NCI-H446 (cell line): ENCODE results near the gene BCAR1.
A peak's percentile ranks its signal among the peaks of the same experiment; 100 is the strongest.
"Not testable (repeated sequence)": the region's sequence is repeated elsewhere in the genome, so short reads cannot be mapped to it uniquely, and the experiment has no call there.

Source experiments
- DNase-seq, 2 experiments: peaks; one replicate each; lab custom pipeline; 2025; lab: John Stamatoyannopoulos, UW

The BCAR1 gene

DNA sequence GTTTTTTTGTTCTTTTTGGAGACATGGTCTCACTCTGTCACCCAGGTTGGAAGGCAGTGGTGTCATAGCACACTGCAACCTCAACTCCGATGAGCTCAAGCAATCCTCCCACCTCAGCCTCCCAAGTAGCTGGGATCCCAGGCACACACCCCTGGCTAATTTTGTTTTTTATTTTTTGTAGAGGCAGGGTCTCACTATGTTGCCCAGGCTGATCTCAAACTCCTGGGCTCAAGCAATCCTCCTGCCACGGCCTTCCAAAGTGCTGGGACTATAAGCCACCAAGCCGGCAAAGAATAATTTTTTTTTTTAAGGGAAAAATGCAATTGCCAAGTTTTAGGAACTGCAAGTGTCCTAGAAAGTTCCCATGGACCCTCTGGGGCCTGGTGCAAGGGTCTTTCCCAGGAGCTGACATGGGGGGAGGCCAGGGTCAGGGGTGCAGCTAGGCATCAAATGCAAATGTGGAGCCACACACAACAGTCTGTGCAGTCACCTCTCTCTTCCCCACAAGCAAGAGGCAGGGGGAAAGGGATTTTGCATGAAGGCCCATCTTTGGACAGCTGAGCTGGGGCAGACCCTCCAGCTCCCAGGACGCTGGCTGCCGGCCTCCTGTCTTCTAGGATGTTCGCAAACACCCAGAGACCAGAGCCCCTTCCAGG is 20.1 kb upstream of the BCAR1 start:
- DNase-seq: no peak

DNA sequence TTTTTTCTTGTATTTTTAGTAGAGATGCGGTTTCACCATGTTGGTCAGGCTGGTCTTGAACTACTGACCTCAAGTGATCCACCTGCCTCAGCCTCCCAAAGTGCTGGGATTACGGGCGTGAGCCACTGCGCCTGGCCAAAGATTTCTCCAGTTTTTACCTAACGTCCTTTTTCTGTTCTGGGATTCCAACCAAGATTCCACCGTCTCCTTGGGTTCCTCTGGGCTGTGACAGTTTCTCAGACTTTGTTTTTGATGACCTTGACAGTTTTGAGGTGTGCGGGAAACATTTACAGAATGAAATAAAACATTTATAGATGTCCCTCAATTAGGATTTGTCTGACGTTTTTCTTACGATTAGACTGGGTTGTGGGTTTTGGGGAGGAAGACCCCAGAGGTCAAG is 17.9 kb upstream of the BCAR1 start:
- not testable (repeated sequence) for DNase-seq

GRCh38 chr16:75267631-75268264 is 16.3 kb upstream of the BCAR1 start:
- peak; percentile 55 to 88 for DNase-seq

DNA sequence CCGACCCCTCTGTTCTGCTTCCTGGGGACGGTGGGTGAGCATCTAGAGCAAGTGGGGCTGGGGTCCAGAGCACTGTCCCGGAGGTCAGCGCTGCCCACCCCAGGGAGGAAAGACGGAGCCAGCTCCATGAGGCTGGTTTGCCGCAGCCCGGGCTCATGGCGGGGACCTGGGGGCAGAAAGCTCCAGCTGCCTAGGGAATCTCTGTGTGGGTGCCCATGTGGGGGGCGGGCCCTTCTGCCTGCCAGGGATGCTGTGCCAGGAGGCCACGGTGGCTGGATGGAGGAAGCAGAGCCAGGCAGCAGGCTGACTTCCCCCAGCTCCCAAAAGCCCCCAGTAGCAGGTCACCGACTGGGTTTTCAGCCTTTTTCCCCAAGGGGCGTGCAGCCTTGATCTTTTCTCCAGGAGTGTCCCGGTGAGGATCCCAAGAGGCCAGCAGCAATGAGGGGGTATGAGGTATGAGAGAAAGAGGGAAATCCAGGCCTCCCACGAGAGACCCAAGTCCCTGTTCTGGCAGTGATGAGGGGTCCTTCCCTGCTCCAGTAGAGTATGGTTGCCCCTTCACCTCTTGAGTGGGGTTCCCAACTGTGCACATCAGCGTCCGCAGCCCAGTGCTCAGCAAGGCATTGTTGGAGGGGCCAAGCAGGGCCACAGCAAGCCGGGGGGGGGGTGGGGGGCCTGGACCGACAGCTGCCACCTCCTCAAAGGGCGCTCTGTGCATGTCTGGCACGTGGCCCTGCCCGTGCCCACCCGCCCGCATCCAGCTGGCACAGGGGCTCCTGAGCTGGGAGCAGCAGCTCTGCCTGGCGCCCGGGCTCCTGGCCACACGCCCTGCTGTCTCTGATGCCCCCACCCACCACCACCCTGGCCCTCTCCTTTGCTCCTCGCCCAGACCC is 15.6 kb upstream of the BCAR1 start:
- peak; percentile 24 to 82 for DNase-seq

DNA sequence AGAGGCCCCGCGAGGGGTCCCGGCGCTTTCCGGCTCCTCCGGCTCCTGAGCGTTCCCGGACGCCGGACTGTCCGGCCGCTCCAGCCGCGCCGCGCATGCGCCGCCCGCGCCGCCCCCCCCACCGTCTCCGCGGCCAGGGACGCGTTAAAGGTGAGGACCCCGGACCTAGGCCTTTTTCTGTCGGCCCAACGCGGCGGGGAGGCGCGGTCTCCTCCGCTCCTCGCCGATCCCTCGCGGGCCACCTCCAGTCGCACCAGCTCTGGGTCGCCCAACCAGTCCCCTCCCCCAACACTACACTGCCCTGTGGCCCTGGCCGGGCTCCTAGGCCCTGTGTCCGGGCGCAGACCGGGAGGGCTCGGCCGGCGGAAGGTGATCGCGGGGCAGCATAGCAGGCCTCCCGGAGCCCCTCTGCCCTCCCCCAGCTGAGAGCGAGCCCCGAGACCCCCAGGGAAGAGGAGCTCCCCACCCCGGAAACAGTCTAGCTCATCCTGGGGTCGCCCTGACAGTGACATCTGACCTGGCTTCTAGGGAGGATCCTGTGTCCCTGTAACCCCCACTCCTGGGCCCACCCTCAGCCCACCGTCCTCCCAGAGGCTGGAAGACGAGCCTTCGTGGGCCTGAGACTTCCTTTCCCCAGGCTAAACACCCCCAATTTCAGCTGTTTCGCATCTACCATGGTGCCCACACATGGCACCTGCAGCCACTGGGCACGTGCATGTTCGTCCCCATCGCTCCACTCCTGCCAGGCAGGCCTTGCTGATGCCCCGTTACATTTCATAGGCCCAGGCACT is 14.7 kb upstream of the BCAR1 start:
- DNase-seq: peak in 1 of 2 experiments; percentile 39

- DNase-seq: no peak
These were observed 13.8 kb upstream of the BCAR1 start for GRCh38 chr16:75264999-75265910.

GRCh38 chr16:75264457-75264998 is 13.1 kb upstream of the BCAR1 start:
- DNase-seq: peak in 1 of 2 experiments; percentile 62

GRCh38 chr16:75263963-75264445 is 12.6 kb upstream of the BCAR1 start:
- peak in 1 of 2 experiments; percentile 65 for DNase-seq

- DNase-seq: no peak
These were observed 12.0 kb upstream of the BCAR1 start for GRCh38 chr16:75263291-75263962.

DNA sequence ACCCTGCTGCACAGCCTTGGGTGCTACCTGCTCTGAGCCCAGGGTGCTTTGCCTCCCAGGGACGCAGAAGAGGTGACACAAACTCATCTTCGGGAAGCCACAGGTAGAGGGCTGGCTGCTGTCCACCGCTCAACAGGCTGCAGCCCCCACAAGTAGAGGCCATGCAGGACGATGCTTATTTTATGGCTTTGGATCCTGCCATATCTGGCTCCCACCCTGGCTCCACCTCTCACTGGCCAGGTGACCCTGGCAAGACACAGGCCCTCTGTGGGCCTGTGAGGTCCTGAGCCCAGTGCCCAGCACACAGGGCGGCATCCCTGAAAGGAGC is 11.3 kb upstream of the BCAR1 start:
- no peak for DNase-seq

GRCh38 chr16:75262104-75262799 is 10.8 kb upstream of the BCAR1 start:
- DNase-seq: no peak

DNA sequence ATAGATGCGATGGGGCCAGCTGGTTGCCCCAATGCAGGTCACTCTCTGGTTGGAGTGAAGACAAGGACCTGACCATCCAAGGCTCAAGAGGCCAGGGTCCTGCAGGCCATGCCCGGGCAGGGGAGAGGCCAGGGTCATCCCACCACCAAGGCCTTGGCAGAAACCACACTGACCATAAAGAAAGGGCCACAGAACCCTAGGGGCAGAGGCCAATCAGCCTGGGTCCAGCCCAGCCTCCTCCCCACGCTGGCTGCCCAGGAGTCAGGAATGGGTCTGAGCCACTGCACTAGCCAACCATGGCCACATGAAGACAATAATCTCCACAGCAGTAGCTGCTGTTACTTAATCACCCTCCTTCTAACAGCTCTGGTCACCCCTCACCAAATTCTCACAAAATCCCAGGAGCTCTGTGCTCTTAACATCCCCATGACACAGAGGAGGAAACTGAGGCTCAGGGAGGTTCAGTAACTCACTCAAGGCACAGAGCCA is 10.2 kb upstream of the BCAR1 start:
- DNase-seq: no peak

GRCh38 chr16:75260851-75261589 is 9.6 kb upstream of the BCAR1 start:
- DNase-seq: no peak

- DNase-seq: no peak
These were observed 7.3 kb upstream of the BCAR1 start for GRCh38 chr16:75258807-75259141.

DNA sequence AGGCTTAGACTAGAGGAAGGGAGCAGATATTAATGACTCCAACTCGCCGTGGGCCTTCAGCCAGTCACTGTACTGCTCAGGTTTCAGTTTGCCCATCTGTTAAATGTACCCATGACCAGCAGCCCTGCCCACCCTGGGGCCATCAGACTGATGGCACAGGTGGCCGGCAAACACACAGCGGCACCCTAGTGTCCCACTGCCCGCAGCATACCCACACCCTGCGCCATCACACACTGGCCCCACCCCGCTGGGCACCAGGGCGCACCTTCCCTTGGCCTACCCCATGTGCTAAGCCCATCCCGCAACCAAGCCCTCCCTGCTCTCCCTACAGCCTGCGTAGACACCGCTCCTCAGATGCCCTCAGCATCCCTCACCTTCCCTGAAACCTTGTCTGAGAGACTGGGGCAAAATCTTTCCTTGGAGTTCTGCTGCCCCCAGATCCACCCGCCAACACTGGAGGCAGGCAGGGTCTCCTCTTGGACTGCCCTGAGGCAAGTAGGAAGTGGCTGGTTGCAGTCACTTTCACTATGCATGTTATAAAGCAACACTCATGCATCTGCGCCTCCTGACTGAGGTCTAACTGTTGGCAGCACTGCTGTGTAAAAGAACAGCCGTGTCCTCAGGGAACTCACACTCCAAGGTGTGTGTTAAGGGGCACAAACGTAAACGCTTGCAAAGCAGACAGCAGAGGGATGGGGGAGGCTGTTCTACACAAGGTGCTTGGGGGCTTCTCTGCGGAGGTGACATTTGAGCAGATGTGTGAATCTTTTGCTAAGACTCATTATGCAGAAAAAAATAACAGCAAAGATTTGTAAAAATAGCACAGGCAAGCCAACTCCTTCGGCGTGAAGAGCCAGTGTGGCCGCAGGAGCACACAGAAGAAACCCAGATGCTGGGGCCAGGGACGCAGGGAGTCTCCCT is 6.7 kb upstream of the BCAR1 start:
- DNase-seq: no peak

DNA sequence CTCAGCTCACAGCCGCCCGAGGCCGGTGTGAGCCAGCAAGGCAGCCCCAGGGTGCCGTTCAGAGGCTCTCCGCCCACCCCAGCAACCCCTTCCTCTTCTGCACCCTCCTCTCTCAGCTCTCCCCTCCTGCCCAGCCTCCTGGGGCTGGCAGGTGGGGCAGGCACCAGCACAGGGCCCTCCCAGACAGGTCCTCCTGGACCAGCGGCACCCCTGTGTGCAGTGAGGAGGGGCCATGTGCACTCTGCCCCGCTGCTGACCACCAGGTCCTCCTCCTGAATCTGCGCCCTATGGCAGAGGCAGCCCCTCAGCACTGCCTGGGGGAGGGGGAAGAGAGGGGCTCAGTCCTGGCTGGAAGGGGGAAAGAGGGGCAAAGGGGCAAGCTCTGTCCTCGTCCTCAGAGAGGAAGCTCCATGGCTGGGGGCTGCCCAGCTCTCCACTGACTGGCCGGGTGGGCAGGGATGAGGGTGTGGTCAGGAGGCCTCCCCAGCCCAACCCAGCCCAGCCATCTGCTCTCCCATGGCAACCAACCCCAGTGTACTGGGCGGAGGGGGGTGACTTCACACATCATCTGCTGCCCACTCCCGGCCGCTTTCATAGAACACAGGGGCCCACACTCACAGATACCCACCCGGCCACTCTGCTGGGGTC is 5.4 kb upstream of the BCAR1 start:
- DNase-seq: peak in 1 of 2 experiments; percentile 30

DNA sequence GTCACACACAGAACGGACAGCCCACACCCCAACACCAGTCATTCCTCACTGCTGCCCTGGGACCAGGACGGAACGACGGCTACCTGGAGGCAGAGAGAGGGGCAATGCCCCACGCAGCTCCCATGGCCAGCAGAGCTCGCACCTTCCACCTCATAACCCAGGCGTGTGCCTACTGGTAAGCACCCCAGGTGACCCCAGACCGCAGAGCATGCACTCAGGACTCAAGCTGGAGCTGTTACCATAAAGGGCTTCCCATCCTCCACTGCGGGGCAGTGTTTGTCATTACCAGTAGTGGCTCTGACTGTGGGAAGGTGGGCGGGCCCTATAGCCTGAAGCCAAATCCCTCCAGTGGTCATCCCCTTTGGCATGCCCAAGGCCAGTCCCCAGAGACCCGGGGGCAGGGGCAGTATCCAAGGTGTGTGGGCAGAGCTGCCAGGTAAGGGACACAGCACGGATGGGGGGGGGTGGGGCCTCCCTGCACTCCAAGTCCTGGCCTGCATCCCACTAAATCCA is 4.7 kb upstream of the BCAR1 start:
- DNase-seq: no peak
